IMR-90 (cell line): ENCODE measurements around the gene CALY. TPM values are rescaled to one million over a fixed set of nuclear protein-coding genes. Genes with fewer than 3 reads are reported as not detected.

Experiments
- ATAC-seq: fragments of 200-7000 bp; cut with Tn5 transposase; 2 replicates; pipeline ENCODE4 v1.9.1; 2020; ENCODE audit warnings: low read depth, mild to moderate bottlenecking, moderate library complexity
- BruUV-seq: library from RNA; stranded (reverse); fragments of 400-500 nt; replicated peaks from 2 replicates; lab custom pipeline; 2021; lab: Mats Ljungman, UMichigan
- CTCF ChIA-PET: fragments of 300-600 bp; formaldehyde crosslinking; extraction: SDS; loops from one replicate; lab custom pipeline; 2021; ENCODE audit warnings: antibody characterized with exemption; lab: Yijun Ruan, JAX
- POLR2A ChIA-PET: fragments of 300-600 bp; sonication (Branson Sonifier 250); formaldehyde crosslinking; loops from one replicate; lab custom pipeline; 2022; ENCODE audit warnings: antibody characterized with exemption; ENCODE audit not compliant: unreplicated experiment; lab: Charles Lee
- DNase-seq: peaks from one replicate; pipeline ENCODE4 v3.0.0; 2013
- H2AFZ ChIP-seq: replicated peaks from 2 replicates; pipeline ENCODE3; 2013; ENCODE audit warnings: low read length, mild to moderate bottlenecking; ENCODE audit not compliant: poor library complexity
- H2AK5ac ChIP-seq: 2 replicates; pipeline ENCODE4 v1.6.1; 2013; ENCODE audit warnings: low read depth, low read length, inconsistent platforms
- H2AK9ac ChIP-seq: replicated peaks from 2 replicates; pipeline ENCODE3; 2013; ENCODE audit warnings: mild to moderate bottlenecking, low read depth, low read length, moderate library complexity; ENCODE audit not compliant: poor library complexity
- H2BK120ac ChIP-seq: 2 replicates; pipeline ENCODE4 v1.6.1; 2013; ENCODE audit warnings: low read depth, low read length, inconsistent platforms
- H2BK15ac ChIP-seq: 3 replicates; pipeline ENCODE4 v1.6.1; 2013; ENCODE audit warnings: low read depth, low read length, inconsistent platforms
- H2BK20ac ChIP-seq: 2 replicates; pipeline ENCODE4 v1.6.1; 2013; ENCODE audit warnings: low read depth, mild to moderate bottlenecking, inconsistent platforms, low read length, moderate library complexity
- H2BK5ac ChIP-seq: 2 replicates; pipeline ENCODE4 v1.6.1; 2013; ENCODE audit warnings: mild to moderate bottlenecking, low read depth, low read length, inconsistent platforms; ENCODE audit not compliant: poor library complexity, severe bottlenecking
- H3K14ac ChIP-seq: replicated peaks from 2 replicates; pipeline ENCODE4 v1.6.1; 2013; ENCODE audit warnings: low read depth, low read length, inconsistent platforms
- H3K18ac ChIP-seq: 2 replicates; pipeline ENCODE4 v1.6.1; 2013; ENCODE audit warnings: low read depth, low read length, control low read depth
- H3K23ac ChIP-seq: 2 replicates; pipeline ENCODE4 v1.6.1; 2013; ENCODE audit warnings: low read depth, low read length, inconsistent platforms
- H3K27ac ChIP-seq: 2 replicates; pipeline ENCODE4 v1.5.1; 2013; ENCODE audit warnings: mild to moderate bottlenecking, control low read depth, low read length; ENCODE audit not compliant: insufficient read depth
- H3K27me3 ChIP-seq: 2 replicates; pipeline ENCODE4 v1.6.1; 2013; ENCODE audit warnings: low read length; ENCODE audit not compliant: control insufficient read depth, insufficient read depth
- H3K36me3 ChIP-seq: 2 replicates; pipeline ENCODE4 v1.6.1; 2013; ENCODE audit warnings: low read length, mixed read lengths; ENCODE audit not compliant: control insufficient read depth, insufficient read depth
- H3K4ac ChIP-seq: 2 replicates; pipeline ENCODE4 v1.6.1; 2013; ENCODE audit warnings: low read depth, low read length, inconsistent platforms
- H3K4me1 ChIP-seq: 2 replicates; pipeline ENCODE4 v1.6.1; 2013; ENCODE audit warnings: low read length, mixed read lengths; ENCODE audit not compliant: control insufficient read depth, insufficient read depth
- H3K4me2 ChIP-seq: 2 replicates; pipeline ENCODE4 v1.6.1; 2013; ENCODE audit warnings: low read depth, mild to moderate bottlenecking, control low read depth, low read length, moderate library complexity
- H3K4me3 ChIP-seq: 2 replicates; pipeline ENCODE4 v1.5.1; 2013; ENCODE audit warnings: low read depth, mild to moderate bottlenecking, control low read depth, low read length, moderate library complexity; ENCODE audit not compliant: insufficient read depth
- H3K56ac ChIP-seq: 2 replicates; pipeline ENCODE4 v1.6.1; 2013; ENCODE audit warnings: low read length, inconsistent platforms; ENCODE audit not compliant: insufficient read depth; ENCODE audit errors: extremely low read depth
- H3K79me1 ChIP-seq, 2 experiments: 2 replicates each; pipeline ENCODE4 v1.6.1; 2013; ENCODE audit warnings: low read length in 2 of 2, inconsistent platforms in 1 of 2, low read depth in 1 of 2
- H3K9ac ChIP-seq: 2 replicates; pipeline ENCODE4 v1.6.1; 2013; ENCODE audit warnings: low read depth, low read length, control low read depth
- H3K9me1 ChIP-seq: 2 replicates; pipeline ENCODE4 v1.6.1; 2013; ENCODE audit warnings: low read length, inconsistent platforms; ENCODE audit not compliant: insufficient read depth
- H3K9me3 ChIP-seq: 2 replicates; pipeline ENCODE4 v1.6.1; 2013; ENCODE audit warnings: low read length; ENCODE audit not compliant: control insufficient read depth, insufficient read depth
- H4K20me1 ChIP-seq: 2 replicates; pipeline ENCODE4 v1.6.1; 2013; ENCODE audit warnings: low read length, inconsistent platforms; ENCODE audit not compliant: insufficient read depth
- H4K5ac ChIP-seq: 2 replicates; pipeline ENCODE4 v1.6.1; 2013; ENCODE audit warnings: mild to moderate bottlenecking, low read depth, low read length, control low read depth
- H4K8ac ChIP-seq, 2 experiments: 2 replicates each; pipeline ENCODE4 v1.6.1; 2013; ENCODE audit warnings: low read depth in 2 of 2, low read length in 2 of 2, control low read depth in 1 of 2, inconsistent platforms in 1 of 2
- H4K91ac ChIP-seq: 2 replicates; pipeline ENCODE4 v1.6.1; 2013; ENCODE audit warnings: low read depth, low read length, inconsistent platforms; ENCODE audit not compliant: insufficient read depth
- RFX5 ChIP-seq: IDR thresholded peaks from 2 replicates; pipeline ENCODE4 v1.8.0; 2012; ENCODE audit warnings: low read depth, mild to moderate bottlenecking, low read length, moderate library complexity
- WGBS, 2 experiments: methylation state at CpG; one replicate each; pipeline versions ENCODE4 v1.1.5 to v1.1.7; 2013; ENCODE audit warnings: missing lambda C conversion rate in 2 of 2; ENCODE audit not compliant: insufficient read length in 1 of 2; ENCODE audit errors: extremely low coverage in 2 of 2; 5-methylcytosine and 5-hydroxymethylcytosine counted together
- dilution Hi-C: fragments of 300-500 bp; cut with HindIII; formaldehyde crosslinking; loops from one replicate; pipeline ENCODE4 v1.14.3; 2018; ENCODE audit warnings: low sequenced_read_pairs; ENCODE audit not compliant: unreplicated experiment
- in situ Hi-C: fragments of 300-500 bp; cut with MboI; formaldehyde crosslinking; loops from 3 replicates; pipeline ENCODE4 v1.14.3; 2019; ENCODE audit warnings: low sequenced_read_pairs, inconsistent platforms, mixed read lengths
- intact Hi-C: fragments of 100-400 bp; cut with micrococcal nuclease; formaldehyde crosslinking; loops from 2 replicates; pipeline ENCODE4 v1.10.0; 2022
- polyA plus RNA-seq, 3 experiments: library from polyadenylated mRNA; depleted of rRNA; stranded (reverse); fragments of >200 nt; gene quantifications; 2 replicates each; pipeline ENCODE4 v1.2.3, GENCODE V29; 2012; ENCODE audit warnings: low replicate concordance in 1 of 3
- total RNA-seq: library from RNA; depleted of rRNA; stranded (reverse); fragments of >200 nt; gene quantifications from 2 replicates; pipeline ENCODE4 v1.2.3, GENCODE V29; 2012

The CALY gene
- total and polyA plus RNA-seq, 2 of the 4 experiments (the other 2 are of a cell fraction): 0.34 TPM; not detected in 1

DNA sequence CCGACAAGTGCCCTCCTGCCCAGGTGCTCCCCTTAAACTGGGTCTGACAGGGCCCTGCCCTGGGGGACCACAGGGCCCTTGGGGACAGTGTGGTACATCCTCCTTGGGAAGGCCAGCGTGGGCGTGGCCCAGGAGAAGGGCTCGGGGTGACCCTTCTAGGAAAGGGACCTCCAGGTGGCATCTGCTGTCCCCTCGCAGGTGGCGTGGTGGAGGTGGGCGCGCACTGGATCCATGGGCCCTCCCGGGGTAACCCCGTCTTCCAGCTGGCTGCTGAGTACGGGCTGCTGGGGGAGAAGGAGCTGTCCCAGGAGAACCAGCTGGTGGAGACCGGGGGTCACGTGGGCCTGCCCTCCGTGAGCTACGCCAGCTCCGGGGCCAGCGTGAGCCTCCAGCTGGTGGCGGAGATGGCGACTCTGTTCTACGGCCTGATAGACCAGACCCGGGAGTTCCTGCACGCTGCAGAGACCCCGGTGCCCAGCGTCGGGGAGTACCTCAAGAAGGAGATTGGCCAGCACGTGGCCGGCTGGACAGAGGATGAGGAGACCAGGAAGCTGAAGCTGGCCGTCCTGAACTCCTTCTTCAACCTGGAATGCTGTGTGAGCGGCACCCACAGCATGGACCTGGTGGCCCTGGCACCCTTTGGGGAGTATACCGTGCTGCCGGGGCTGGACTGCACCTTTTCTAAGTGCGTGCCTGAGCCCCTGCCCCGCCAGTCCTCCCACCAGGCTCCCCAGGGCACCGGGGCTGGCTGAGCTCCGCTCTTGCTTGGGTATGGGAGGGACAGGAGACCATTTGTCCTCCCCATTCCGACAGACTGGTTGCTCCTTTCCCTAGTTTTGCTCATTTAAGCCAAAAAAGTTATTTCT is 43.3 kb upstream of the CALY start:
- Histone ChIP-seq H4K8ac (peak overlapping the region in 1 of 2 experiments; percentile 25; a peak in 1 of 4 replicates), H2BK120ac (no peak overlapping the region), H2BK5ac (no peak overlapping the region), H3K23ac (no peak overlapping the region), H3K9me1 (peaks cover 8% of the 10 kb centered on the region; the same call in 1 of the 2 replicates), H3K79me1 (peaks cover 0 to 10% of the 10 kb centered on the region in 2 experiments; a peak in 3 of 4 replicates), H3K36me3 (peaks cover 5% of the 10 kb centered on the region), H3K4me1 (peaks cover 5% of the 10 kb centered on the region), H4K91ac (no peak overlapping the region), H2AFZ (peak overlapping the region; percentile 96), H3K18ac (no peak overlapping the region), H3K14ac (no peak overlapping the region), H2AK9ac (peak overlapping the region; percentile 86), H2BK20ac (no peak overlapping the region), H4K5ac (no peak overlapping the region), H2BK15ac (no peak overlapping the region), H3K27me3 (no peaks in the 10 kb centered on the region), H2AK5ac (peak overlapping the region; percentile 49), H3K4me2 (peak overlapping the region; percentile 52), H3K9me3 (no peaks in the 10 kb centered on the region), H3K56ac (no peak overlapping the region), H3K9ac (peak overlapping the region; percentile 31; the same call in 1 of the 2 replicates), H3K4ac (no peak overlapping the region), H4K20me1 (no peaks in the 10 kb centered on the region), H3K27ac (peak overlapping the region; percentile 1; the same call in 1 of the 2 replicates), H3K4me3 (peak overlapping the region; percentile 93)
- 94% methylated on average over 17 of the region's 36 CpGs; no CpG with 5 or more reads in 1 of the 2 experiments for WGBS, 2 experiments
- intact Hi-C loops: loop anchor here (10.0 kb wide), 1 partner anchor 55 kb away; no protein-coding TSS in a partner anchor
- dilution Hi-C loops: no loop called here
- ATAC-seq (no peak), DNase-seq (no peak)
- CTCF ChIA-PET: no interaction called here
- in situ Hi-C loops: no loop called here
- no TSS peak for BruUV-seq
- POLR2A ChIA-PET: no interaction called here
- TF ChIP-seq RFX5: no peak
